ENCODE measurements around the gene NID1.

Gene NID1

DNA sequence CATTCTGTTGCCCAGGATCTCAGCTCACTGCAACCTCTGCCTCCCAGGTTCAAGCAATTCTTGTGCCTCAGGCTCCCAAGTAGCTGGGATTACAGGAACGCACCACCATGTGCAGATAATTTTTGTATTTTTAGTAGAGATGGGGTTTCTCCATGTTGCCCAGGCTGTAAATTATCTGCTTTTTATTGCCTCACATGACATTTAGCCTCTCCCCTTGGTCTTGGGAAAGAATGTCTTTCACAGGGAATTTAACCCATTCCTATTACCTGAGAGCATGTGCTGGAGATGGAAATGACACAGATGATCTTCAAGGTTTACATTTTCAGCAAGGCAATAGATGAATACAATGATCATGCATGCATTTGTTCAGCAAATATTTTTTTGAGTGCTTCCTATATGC, 75.8 kb downstream of the NID1 start:
- no peak overlapping the region for H3K4me3 ChIP-seq (ENCODE audit: low read depth, low read length)
- DNase-seq (ENCODE audit: low read depth, low spot score), result no peak
- in situ Hi-C loops (cut with HindIII; ENCODE audit: low sequenced_read_pairs), result no loop called here
- TF ChIP-seq, protein P1, sequence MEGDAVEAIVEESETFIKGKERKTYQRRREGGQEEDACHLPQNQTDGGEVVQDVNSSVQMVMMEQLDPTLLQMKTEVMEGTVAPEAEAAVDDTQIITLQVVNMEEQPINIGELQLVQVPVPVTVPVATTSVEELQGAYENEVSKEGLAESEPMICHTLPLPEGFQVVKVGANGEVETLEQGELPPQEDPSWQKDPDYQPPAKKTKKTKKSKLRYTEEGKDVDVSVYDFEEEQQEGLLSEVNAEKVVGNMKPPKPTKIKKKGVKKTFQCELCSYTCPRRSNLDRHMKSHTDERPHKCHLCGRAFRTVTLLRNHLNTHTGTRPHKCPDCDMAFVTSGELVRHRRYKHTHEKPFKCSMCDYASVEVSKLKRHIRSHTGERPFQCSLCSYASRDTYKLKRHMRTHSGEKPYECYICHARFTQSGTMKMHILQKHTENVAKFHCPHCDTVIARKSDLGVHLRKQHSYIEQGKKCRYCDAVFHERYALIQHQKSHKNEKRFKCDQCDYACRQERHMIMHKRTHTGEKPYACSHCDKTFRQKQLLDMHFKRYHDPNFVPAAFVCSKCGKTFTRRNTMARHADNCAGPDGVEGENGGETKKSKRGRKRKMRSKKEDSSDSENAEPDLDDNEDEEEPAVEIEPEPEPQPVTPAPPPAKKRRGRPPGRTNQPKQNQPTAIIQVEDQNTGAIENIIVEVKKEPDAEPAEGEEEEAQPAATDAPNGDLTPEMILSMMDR (IDR thresholded peaks at IDR 0.05; ENCODE audit: low read depth, low read length), result no peak

DNA sequence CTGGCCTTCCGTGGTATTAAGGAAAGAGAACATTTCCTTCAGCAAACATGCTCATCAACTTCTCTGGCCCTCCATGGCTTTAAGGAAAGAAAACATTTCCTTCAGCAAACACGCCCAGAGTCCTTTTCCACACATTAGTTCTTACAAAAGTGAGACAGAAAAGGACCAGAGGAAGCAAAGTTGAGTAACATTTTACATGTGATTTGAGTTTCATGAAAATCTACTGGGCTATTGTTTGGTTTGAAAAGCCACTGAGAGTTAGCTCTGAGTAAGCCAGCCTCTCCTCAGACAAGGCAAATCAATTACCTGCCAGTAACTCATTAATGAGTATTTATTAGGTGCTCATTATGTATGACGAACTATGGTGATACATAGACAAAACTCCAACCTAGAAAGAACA, 78.0 kb downstream of the NID1 start:
- in situ Hi-C loops (cut with HindIII; ENCODE audit: low sequenced_read_pairs), result no loop called here
- DNase-seq (ENCODE audit: low read depth, low spot score), result no peak
- TF ChIP-seq, protein P1 (IDR thresholded peaks at IDR 0.05; ENCODE audit: low read depth, low read length), result no peak
- no peak overlapping the region for H3K4me3 ChIP-seq (ENCODE audit: low read depth, low read length)

DNA sequence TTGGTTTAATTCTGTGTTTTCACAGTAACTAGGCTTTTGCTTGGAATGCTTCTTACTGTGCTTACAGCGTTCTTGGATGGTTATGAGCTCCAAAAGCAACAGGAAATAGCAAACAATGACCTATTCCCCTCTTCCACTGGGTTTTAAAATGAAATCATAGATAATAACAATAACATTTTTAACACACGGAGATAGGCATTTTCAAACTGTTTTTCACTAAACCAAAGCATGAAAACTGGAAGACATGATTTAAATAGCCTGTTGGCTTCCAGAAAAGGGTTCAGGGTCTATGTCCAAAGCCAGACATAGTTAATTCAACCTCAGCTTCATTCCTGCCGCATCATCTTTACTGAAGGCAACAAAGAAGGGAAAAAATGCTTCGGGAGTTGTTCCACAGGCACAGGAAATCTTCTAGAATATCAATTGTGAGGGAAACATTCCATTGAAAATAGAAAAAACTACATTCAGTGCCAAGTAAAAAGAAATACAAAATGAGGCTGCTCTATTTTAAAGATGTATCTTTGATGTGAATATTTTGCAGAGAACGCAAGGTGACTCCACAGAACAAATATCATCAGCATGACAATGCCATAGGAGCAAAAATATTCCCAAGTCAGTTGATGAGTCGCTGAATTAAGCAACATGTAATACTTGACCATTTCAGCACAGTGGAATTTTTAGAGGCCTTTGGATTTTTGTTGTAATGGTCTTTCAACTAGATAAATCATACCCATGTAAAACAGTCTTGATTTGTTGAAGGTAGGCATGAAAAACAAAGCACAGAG, 80.7 kb downstream of the NID1 start:
- peak; percentile 88 for DNase-seq (ENCODE audit: low read depth, low spot score)
- H3K4me3 ChIP-seq (ENCODE audit: low read depth, low read length), result no peak overlapping the region
- TF ChIP-seq, protein P1 (IDR thresholded peaks at IDR 0.05; ENCODE audit: low read depth, low read length), result no peak
- in situ Hi-C loops (cut with HindIII; ENCODE audit: low sequenced_read_pairs), result no loop called here

DNA sequence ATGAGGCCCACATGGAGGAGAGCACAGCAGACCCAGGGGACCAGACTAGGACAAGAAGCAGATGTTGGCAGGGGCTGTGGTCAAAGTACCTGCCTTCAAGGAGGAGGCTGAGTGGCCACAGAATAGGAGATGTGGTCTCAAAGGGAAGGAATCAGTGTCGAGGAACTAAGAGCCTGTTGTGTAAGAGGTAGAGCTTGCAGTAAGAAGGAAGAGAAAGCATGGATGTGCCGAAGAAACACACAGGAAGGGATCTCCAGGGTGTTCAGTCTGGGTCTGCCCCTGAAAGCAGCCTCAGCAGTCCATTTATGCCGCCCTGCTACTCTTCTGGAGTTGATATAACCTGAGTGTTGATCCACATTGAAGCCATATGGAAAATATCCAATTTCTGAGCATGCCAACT, 83.9 kb downstream of the NID1 start:
- no peak for DNase-seq (ENCODE audit: low read depth, low spot score)
- in situ Hi-C loops (cut with HindIII; ENCODE audit: low sequenced_read_pairs), result no loop called here
- H3K4me3 ChIP-seq (ENCODE audit: low read depth, low read length), result no peak overlapping the region
- TF ChIP-seq, protein P1 (IDR thresholded peaks at IDR 0.05; ENCODE audit: low read depth, low read length), result no peak

DNA sequence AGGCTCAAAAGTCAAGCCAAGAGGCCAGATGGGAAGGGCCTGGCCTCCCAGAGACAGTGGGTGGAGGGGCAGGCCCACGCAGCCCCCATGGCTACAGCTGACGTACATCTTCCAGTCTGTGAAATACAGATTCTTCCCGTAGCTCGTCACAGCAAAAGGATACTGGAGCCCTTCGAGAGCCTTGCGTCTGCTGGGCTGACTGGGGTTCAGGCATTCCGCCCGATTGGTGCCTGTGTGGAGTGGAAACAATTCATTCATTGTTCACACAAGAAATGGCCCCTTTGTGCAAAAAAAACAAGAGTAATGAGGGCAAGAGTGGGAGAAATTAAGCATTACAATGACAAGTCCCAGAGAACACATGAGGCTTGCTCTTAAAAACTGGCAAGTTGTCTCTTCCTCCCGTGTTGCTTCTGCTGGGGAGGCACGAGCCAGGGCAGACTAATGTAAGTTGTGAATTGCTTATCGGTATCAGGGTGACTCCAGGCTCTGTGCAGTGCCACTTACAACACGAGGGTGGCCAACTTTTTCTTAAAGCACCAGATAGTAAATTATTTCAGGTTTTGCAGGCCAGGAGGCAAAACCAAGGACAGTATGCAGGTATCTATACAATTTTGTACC, 85.1 kb downstream of the NID1 start:
- H3K4me3 ChIP-seq (ENCODE audit: low read depth, low read length), result no peak overlapping the region
- in situ Hi-C loops (cut with HindIII; ENCODE audit: low sequenced_read_pairs), result no loop called here
- DNase-seq (ENCODE audit: low read depth, low spot score), result no peak
- TF ChIP-seq, protein P1 (IDR thresholded peaks at IDR 0.05; ENCODE audit: low read depth, low read length), result no peak

DNA sequence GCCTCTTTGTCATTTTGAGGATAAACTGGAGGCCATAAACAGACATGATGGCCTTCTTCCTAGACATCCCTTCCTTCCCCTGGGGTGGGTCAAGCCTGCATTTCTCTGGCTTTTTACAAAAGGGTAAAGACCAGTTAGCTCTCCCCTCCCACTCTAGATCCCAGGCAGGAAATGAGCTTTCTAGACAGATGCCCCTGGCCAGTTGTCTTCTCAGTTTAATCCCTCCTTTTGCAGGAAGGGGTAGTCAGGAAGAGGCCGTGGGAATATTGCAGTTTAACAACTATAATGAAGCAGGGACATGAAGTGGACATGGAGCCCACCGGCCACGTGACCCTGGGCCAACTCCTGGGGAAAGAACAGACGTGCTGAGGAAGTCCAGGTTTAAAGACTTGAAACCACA, 85.7 kb downstream of the NID1 start:
- DNase-seq (ENCODE audit: low read depth, low spot score), result no peak
- no peak overlapping the region for H3K4me3 ChIP-seq (ENCODE audit: low read depth, low read length)
- in situ Hi-C loops (cut with HindIII; ENCODE audit: low sequenced_read_pairs), result no loop called here
- TF ChIP-seq, protein P1 (IDR thresholded peaks at IDR 0.05; ENCODE audit: low read depth, low read length), result no peak

All from astrocyte of the spinal cord (primary cell).